Measurements from ENCODE around the gene HSPA2. TPM values are rescaled to one million over a fixed set of nuclear protein-coding genes. Genes with fewer than 3 reads are reported as not detected.
A peak's percentile ranks its signal among the peaks of the same experiment; 100 is the strongest.

The HSPA2 gene
- total RNA-seq (2014; rRNA removed; shearing (Covaris generic)), result 28.1 and 28.9 TPM in 2 replicates
- 29.3 and 31.4 TPM in 2 replicates for polyA plus RNA-seq (2016; fragmentation: Nextera tagmentation; extraction: Ambion mirVana)

DNA sequence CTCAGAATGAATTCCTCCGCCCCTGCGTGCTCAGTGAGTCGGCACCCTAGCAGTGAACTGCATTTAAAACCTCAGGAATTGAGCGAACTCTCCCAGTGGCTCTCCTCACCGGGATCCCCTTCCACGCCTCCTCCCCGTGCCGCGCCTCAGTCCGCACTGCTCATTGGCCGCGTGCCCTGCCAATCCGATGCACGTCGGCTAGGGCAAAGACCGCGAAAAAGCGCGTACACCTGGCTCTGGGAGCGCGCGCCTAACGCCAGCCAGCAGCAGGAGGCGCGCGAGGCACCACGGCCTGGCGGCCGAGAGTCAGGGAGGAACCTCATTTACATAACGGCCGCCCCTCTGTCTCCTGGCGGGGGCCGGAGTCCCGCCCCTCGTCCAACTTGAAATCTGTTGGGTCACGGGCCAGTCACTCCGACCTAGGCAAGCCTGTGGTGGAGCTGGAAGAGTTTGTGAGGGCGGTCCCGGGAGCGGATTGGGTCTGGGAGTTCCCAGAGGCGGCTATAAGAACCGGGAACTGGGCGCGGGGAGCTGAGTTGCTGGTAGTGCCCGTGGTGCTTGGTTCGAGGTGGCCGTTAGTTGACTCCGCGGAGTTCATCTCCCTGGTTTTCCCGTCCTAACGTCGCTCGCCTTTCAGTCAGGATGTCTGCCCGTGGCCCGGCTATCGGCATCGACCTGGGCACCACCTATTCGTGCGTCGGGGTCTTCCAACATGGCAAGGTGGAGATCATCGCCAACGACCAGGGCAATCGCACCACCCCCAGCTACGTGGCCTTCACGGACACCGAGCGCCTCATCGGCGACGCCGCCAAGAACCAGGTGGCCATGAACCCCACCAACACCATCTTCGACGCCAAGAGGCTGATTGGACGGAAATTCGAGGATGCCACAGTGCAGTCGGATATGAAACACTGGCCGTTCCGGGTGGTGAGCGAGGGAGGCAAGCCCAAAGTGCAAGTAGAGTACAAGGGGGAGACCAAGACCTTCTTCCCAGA is at the start of gene HSPA2:
Gene HSPA2 (plus strand): TSS at position 534 of the 995 bp plus-strand sequence. CDS start 109 bp downstream, at position 643.
- Histone ChIP-seq H3K27ac (peak within 1 kb of the TSS; percentile 92), H3F3A (ENCODE audit: insufficient read depth) (peaks cover 52% of the 10 kb centered on the region), H4K20me1 (ENCODE audit: insufficient read depth) (no peaks in the 10 kb centered on the region), H3K36me3 (ENCODE audit: low read depth) (no peaks in the 10 kb centered on the region), H2AFZ (peak within 1 kb of the TSS; percentile 87), H3K4me2 (ENCODE audit: unreplicated experiment) (peak within 1 kb of the TSS; percentile 72), H3K9ac (peak within 1 kb of the TSS; percentile 88), H3K9me3 (ENCODE audit: low read depth) (no peaks in the 10 kb centered on the region), H3K27me3 (replicated peaks; ENCODE audit: insufficient read depth) (no peaks in the 10 kb centered on the region), H3K79me2 (ENCODE audit: insufficient read depth) (peaks cover 5% of the 10 kb centered on the region; the same call in 1 of the 2 replicates), H3K9me2 (ENCODE audit: insufficient read depth) (no peaks in the 10 kb centered on the region), H3K4me1 (ENCODE audit: insufficient read depth) (peaks cover 28% of the 10 kb centered on the region), H3K4me3 (peak within 1 kb of the TSS; percentile 77)
- peak; percentile 100 for DNase-seq
- TF ChIP-seq EZH2phosphoT487 (IDR thresholded peaks at IDR 0.05; ENCODE audit: insufficient read depth, low read depth), result no peak
- no peak for TF ChIP-seq EZH2 (IDR thresholded peaks at IDR 0.05; ENCODE audit: insufficient read depth, poor library complexity, severe bottlenecking)
- 5% methylated on average over 79 of the region's 79 CpGs for WGBS, 2 experiments (ENCODE audit: low coverage in 1 of 2, low lambda C conversion rate in 2 of 2, missing lambda C conversion rate in 2 of 2)
- in situ Hi-C loops (cut with MboI), result loop anchor here (10.0 kb wide), 1 partner anchor 94 kb away; no protein-coding TSS in a partner anchor

DNA sequence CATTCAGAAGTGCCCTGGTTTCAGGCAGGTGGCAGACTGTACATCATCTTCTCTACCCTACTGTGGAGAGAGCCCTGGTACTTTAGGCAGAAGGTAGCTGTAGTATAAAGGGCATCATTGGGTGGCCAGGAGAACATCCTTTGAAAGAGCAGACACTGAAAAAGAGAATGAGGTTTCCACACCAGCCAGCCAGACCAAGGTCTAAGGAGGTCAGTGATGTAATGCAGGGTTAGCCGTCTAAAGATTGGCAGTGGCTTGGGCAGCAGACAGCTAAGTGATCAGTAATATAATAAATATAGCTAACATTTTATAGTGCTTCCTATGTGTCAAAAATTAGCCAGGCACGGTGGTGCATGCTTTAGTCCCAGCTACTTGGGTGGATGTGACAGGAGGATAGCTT is 48.9 kb upstream of the HSPA2 start:
- no peak overlapping the region for H3K9ac ChIP-seq
- TF ChIP-seq EZH2phosphoT487 (IDR thresholded peaks at IDR 0.05; ENCODE audit: insufficient read depth, low read depth), result no peak
- TF ChIP-seq EZH2 (IDR thresholded peaks at IDR 0.05; ENCODE audit: insufficient read depth, poor library complexity, severe bottlenecking), result no peak
- no peak overlapping the region for H3K27ac ChIP-seq
- no peaks in the 10 kb centered on the region for H3K9me3 ChIP-seq (ENCODE audit: low read depth)
- H3K27me3 ChIP-seq (replicated peaks; ENCODE audit: insufficient read depth), result no peaks in the 10 kb centered on the region
- peaks cover 14% of the 10 kb centered on the region; the same call in 1 of the 2 replicates for H3K36me3 ChIP-seq (ENCODE audit: low read depth)
- no peaks in the 10 kb centered on the region for H3F3A ChIP-seq (ENCODE audit: insufficient read depth)
- no peaks in the 10 kb centered on the region for H3K9me2 ChIP-seq (ENCODE audit: insufficient read depth)
- no peaks in the 10 kb centered on the region for H4K20me1 ChIP-seq (ENCODE audit: insufficient read depth)
- H2AFZ ChIP-seq, result no peak overlapping the region
- no peak overlapping the region for H3K4me2 ChIP-seq (ENCODE audit: unreplicated experiment)
- WGBS, 2 experiments (ENCODE audit: low coverage in 1 of 2, low lambda C conversion rate in 2 of 2, missing lambda C conversion rate in 2 of 2), result 93% methylated on average over 2 of the region's 2 CpGs
- DNase-seq, result no peak
- H3K79me2 ChIP-seq (ENCODE audit: insufficient read depth), result peaks cover 29% of the 10 kb centered on the region
- no peaks in the 10 kb centered on the region for H3K4me1 ChIP-seq (ENCODE audit: insufficient read depth)
- in situ Hi-C loops (cut with MboI), result no loop called here
- H3K4me3 ChIP-seq, result no peak overlapping the region

DNA sequence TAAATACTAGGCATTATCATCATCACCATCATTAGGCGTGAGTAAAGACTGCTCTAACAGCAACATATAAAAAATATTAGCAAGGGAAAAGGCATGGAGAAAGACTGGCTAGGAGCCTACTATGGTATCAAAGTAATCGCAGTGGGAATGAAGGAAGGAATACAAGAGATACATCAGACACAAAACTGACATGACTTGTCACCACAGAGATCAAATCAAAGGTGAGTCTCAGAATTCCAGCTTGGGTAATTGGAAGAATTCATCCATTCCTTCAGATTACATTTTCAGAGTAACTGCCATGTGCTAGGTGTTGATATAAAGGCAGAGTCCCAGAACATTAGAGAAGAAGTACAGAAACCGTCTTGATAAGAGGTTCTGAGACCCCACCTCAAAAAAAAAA is 47.1 kb upstream of the HSPA2 start:
- Histone ChIP-seq H3K9me3 (ENCODE audit: low read depth) (no peaks in the 10 kb centered on the region), H3K9me2 (ENCODE audit: insufficient read depth) (no peaks in the 10 kb centered on the region), H2AFZ (no peak overlapping the region), H3K9ac (no peak overlapping the region), H3F3A (ENCODE audit: insufficient read depth) (no peaks in the 10 kb centered on the region), H3K4me1 (ENCODE audit: insufficient read depth) (no peaks in the 10 kb centered on the region), H3K4me3 (no peak overlapping the region), H3K4me2 (ENCODE audit: unreplicated experiment) (no peak overlapping the region), H3K36me3 (ENCODE audit: low read depth) (peaks cover 18% of the 10 kb centered on the region; the same call in 1 of the 2 replicates), H3K27ac (no peak overlapping the region), H3K79me2 (ENCODE audit: insufficient read depth) (peaks cover 45% of the 10 kb centered on the region), H4K20me1 (ENCODE audit: insufficient read depth) (no peaks in the 10 kb centered on the region), H3K27me3 (replicated peaks; ENCODE audit: insufficient read depth) (no peaks in the 10 kb centered on the region)
- no peak for DNase-seq
- TF ChIP-seq EZH2 (IDR thresholded peaks at IDR 0.05; ENCODE audit: insufficient read depth, poor library complexity, severe bottlenecking) (no peak), EZH2phosphoT487 (IDR thresholded peaks at IDR 0.05; ENCODE audit: insufficient read depth, low read depth) (no peak)
- 95 to 100% methylated on average over 3 of the region's 3 CpGs for WGBS, 2 experiments (ENCODE audit: low coverage in 1 of 2, low lambda C conversion rate in 2 of 2, missing lambda C conversion rate in 2 of 2)
- in situ Hi-C loops (cut with MboI), result no loop called here

GRCh38 chr14:64495252-64495651 is 45.3 kb upstream of the HSPA2 start:
- Histone ChIP-seq H3K9me2 (ENCODE audit: insufficient read depth) (no peaks in the 10 kb centered on the region), H3K79me2 (ENCODE audit: insufficient read depth) (peaks cover 62% of the 10 kb centered on the region)
- in situ Hi-C loops (cut with MboI), result no loop called here

More at GRCh38 chr14:64495252-64495651, 45.3 kb upstream of the HSPA2 start:
- Histone ChIP-seq H4K20me1 (ENCODE audit: insufficient read depth) (no peaks in the 10 kb centered on the region), H3K4me3 (no peak overlapping the region), H2AFZ (no peak overlapping the region), H3K27me3 (replicated peaks; ENCODE audit: insufficient read depth) (no peaks in the 10 kb centered on the region), H3K9me3 (ENCODE audit: low read depth) (no peaks in the 10 kb centered on the region), H3K4me1 (ENCODE audit: insufficient read depth) (peaks cover 7% of the 10 kb centered on the region), H3K27ac (no peak overlapping the region), H3K4me2 (ENCODE audit: unreplicated experiment) (no peak overlapping the region), H3F3A (ENCODE audit: insufficient read depth) (no peaks in the 10 kb centered on the region), H3K9ac (no peak overlapping the region), H3K36me3 (ENCODE audit: low read depth) (0 out of 2 replicates have a peak, but pooled peaks cover 14% of the 10 kb centered on the region)
- no peak for TF ChIP-seq EZH2 (IDR thresholded peaks at IDR 0.05; ENCODE audit: insufficient read depth, poor library complexity, severe bottlenecking)
- TF ChIP-seq EZH2phosphoT487 (IDR thresholded peaks at IDR 0.05; ENCODE audit: insufficient read depth, low read depth), result no peak
- DNase-seq, result no peak

All from GM23248 (cell line).